PC-9 (cell line): Measurements from ENCODE around the gene TSPAN14.

Source experiments
- EZH2 ChIP-seq: fragments of 200-600 bp; sonication (generic); IDR thresholded peaks from 2 replicates; pipeline ENCODE4 v1.8.0; 2017; ENCODE audit warnings: antibody characterized with exemption, low read depth
- TF ChIP-seq, protein P1 (sequence below): fragments of 200-600 bp; sonication (generic); conservative IDR thresholded peaks from 2 replicates; pipeline ENCODE4 v1.6.1; 2017; ENCODE audit warnings: mixed run types, antibody characterized with exemption, mild to moderate bottlenecking, moderate library complexity

DNA sequence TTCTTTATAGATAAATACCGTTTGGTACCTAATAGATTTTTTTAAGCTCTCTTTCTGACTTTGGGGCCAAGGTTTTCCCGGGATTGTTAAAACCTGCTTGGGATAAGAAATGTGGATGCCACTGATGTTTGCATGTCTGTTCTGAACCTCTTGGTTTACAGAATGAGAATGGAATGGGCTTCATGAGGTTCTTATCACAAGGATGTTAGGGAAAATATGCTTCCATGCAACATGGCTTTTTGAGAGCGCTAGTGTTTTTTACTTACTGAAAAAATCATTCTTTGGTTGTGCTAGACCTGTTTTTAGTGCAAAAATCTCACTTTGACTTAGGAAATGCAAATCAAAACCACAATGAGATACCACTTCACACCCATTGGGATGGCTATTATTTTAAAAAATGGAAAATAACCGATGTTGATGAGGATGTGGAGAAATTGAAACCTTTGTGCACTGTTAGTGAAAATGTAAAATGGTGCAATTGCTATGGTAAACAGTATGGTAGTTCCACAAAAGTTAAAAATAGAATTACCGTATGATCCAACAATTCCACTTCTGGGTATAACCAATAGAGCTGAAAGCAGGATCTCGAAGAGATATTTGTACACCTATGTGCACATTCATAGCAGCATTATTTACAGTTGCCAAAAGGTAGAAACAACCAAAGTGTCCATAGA lies 38.9 kb downstream of the TSPAN14 start:
- TF ChIP-seq, protein P1, sequence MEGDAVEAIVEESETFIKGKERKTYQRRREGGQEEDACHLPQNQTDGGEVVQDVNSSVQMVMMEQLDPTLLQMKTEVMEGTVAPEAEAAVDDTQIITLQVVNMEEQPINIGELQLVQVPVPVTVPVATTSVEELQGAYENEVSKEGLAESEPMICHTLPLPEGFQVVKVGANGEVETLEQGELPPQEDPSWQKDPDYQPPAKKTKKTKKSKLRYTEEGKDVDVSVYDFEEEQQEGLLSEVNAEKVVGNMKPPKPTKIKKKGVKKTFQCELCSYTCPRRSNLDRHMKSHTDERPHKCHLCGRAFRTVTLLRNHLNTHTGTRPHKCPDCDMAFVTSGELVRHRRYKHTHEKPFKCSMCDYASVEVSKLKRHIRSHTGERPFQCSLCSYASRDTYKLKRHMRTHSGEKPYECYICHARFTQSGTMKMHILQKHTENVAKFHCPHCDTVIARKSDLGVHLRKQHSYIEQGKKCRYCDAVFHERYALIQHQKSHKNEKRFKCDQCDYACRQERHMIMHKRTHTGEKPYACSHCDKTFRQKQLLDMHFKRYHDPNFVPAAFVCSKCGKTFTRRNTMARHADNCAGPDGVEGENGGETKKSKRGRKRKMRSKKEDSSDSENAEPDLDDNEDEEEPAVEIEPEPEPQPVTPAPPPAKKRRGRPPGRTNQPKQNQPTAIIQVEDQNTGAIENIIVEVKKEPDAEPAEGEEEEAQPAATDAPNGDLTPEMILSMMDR = no peak
- no peak for TF ChIP-seq EZH2
